Kidney (tissue), 14 donors: ENCODE data around the gene PTPRG. TPM values are rescaled to one million over a fixed set of nuclear protein-coding genes. Genes with fewer than 3 reads are reported as not detected.

ENCODE experiments used
- DNase-seq, 5 donors: peaks; one replicate each; pipeline ENCODE4 v3.0.0-alpha.2; 2013 to 2020
- FAIRE-seq: peaks from 2 replicates; lab custom pipeline; 2012; peaks lifted over from hg19 to GRCh38; lab: Jason Lieb, UNC
- H3K27ac ChIP-seq, 2 donors: one replicate each; pipeline ENCODE4 v1.7.0; 2013; ENCODE audit warnings: low read depth in 2 of 2, low read length in 2 of 2, inconsistent platforms in 1 of 2
- H3K27me3 ChIP-seq: one replicate; pipeline ENCODE4 v1.7.1; 2013; ENCODE audit warnings: low read length, inconsistent platforms; ENCODE audit not compliant: control insufficient read depth, insufficient read depth
- H3K36me3 ChIP-seq, 3 donors: one replicate each; pipeline versions ENCODE4 v1.7.0 to v1.7.1; 2013; ENCODE audit warnings: low read length in 3 of 3, control low read depth in 1 of 3, inconsistent platforms in 1 of 3; ENCODE audit not compliant: insufficient read depth in 3 of 3, control insufficient read depth in 2 of 3
- H3K4me1 ChIP-seq, 3 donors: one replicate each; pipeline versions ENCODE4 v1.7.0 to v1.7.1; 2013; ENCODE audit warnings: low read length in 3 of 3, inconsistent platforms in 1 of 3, low read depth in 1 of 3; ENCODE audit not compliant: control insufficient read depth in 2 of 3, insufficient read depth in 2 of 3
- H3K4me3 ChIP-seq, 3 donors: one replicate each; pipeline versions ENCODE4 v1.7.0 to v1.8.1; 2013; ENCODE audit warnings: low read length in 3 of 3, control low read depth in 1 of 3, inconsistent platforms in 1 of 3
- H3K9ac ChIP-seq, 3 donors: one replicate each; pipeline versions ENCODE4 v1.7.0 to v1.7.1; 2013; ENCODE audit warnings: low read length in 3 of 3, control low read depth in 1 of 3, inconsistent platforms in 1 of 3
- H3K9me3 ChIP-seq, 3 donors: one replicate each; pipeline versions ENCODE4 v1.7.0 to v1.7.1; 2013; ENCODE audit warnings: low read length in 3 of 3, control low read depth in 1 of 3, inconsistent platforms in 1 of 3; ENCODE audit not compliant: control insufficient read depth in 2 of 3, insufficient read depth in 1 of 3
- CTCF ChIP-seq: IDR thresholded peaks from 3 replicates; pipeline ENCODE4 v1.5.1; 2012; ENCODE audit warnings: mild to moderate bottlenecking, moderate library complexity, borderline replicate concordance; ENCODE audit not compliant: insufficient read depth; ENCODE audit errors: extremely low read depth
- intact Hi-C: fragments of 100-400 bp; cut with DNase I; formaldehyde crosslinking; loops from one replicate; pipeline ENCODE4 v1.11.1; 2022
- polyA plus RNA-seq: library from polyadenylated mRNA; stranded (reverse); fragments of 350-450 nt; fragmentation: Illumina TruSeq; extraction: RNeasy Lipid Tissue Mini Kit (QIAGEN cat#74804); gene quantifications from one replicate; pipeline ENCODE4 v1.2.3, GENCODE V29; 2014; ENCODE audit warnings: low read depth, low replicate concordance; ENCODE audit not compliant: insufficient read depth
- total RNA-seq: library from RNA; stranded (reverse); fragmentation: NEBNext Ultra II Directional; extraction: Animal tissue kit (Norgen Biotek cat#: 25700); gene quantifications from one replicate; pipeline ENCODE4 v1.2.1, GENCODE V29; 2021
- donor health status: control.
- donor health status: control.
- donor health status: control.
- donor health status: control.
- donor health status: control.
- donor health status: DM: yes; HTN: yes; CAD: no.
- donor health status: Normal renal cell carcinoma (clear cell type).

Gene PTPRG
- total and polyA plus RNA-seq, 2 donors from 2014 or later: 9.2 to 154 TPM

- H3K27me3 ChIP-seq: no peaks in the 10 kb centered on the region
- no peak overlapping the region for H3K4me3 ChIP-seq
- H3K36me3 ChIP-seq: no peaks in the 10 kb centered on the region
- no peak for TF ChIP-seq CTCF
- intact Hi-C loops: no loop called here
- no peak overlapping the region for H3K9ac ChIP-seq
- no peak overlapping the region for H3K27ac ChIP-seq
- no peak for FAIRE-seq
- peaks cover 4 to 14% (median 5%) of the 10 kb centered on the region in 3 donors for H3K4me1 ChIP-seq
- H3K9me3 ChIP-seq: no peaks in the 10 kb centered on the region
- no peak for DNase-seq
Measured at GRCh38 chr3:61897848-61898247, 336.5 kb downstream of the PTPRG start.

- no peak for TF ChIP-seq CTCF
- no peak for FAIRE-seq
- DNase-seq: no peak
- no peaks in the 10 kb centered on the region for H3K9me3 ChIP-seq
- no peaks in the 10 kb centered on the region for H3K27me3 ChIP-seq
- peaks cover 6 to 23% (median 14%) of the 10 kb centered on the region in 3 donors for H3K4me1 ChIP-seq
- no peak overlapping the region for H3K9ac ChIP-seq
- H3K27ac ChIP-seq: no peak overlapping the region
- no peaks in the 10 kb centered on the region for H3K36me3 ChIP-seq
- intact Hi-C loops: no loop called here
- H3K4me3 ChIP-seq: no peak overlapping the region
Measured at GRCh38 chr3:61899700-61900462, 338.5 kb downstream of the PTPRG start.

GRCh38 chr3:61901496-61901895 is 340.1 kb downstream of the PTPRG start:
- DNase-seq (no peak), FAIRE-seq (no peak)
- Histone ChIP-seq H3K9me3 (no peaks in the 10 kb centered on the region), H3K27me3 (no peaks in the 10 kb centered on the region), H3K9ac (no peak overlapping the region), H3K36me3 (no peaks in the 10 kb centered on the region), H3K27ac (no peak overlapping the region), H3K4me3 (no peak overlapping the region), H3K4me1 (peaks cover 3 to 20% (median 15%) of the 10 kb centered on the region in 3 donors)
- no peak for TF ChIP-seq CTCF
- intact Hi-C loops: no loop called here
